DMS153 treated with DMSO at 0.1 percent for 48 hours (cell line): ENCODE data around the gene TOP2B.

ENCODE experiments used
- DNase-seq: peaks from one replicate; lab custom pipeline; 2025; ENCODE audit not compliant: unreplicated experiment; lab: John Stamatoyannopoulos, UW

TOP2B gene

DNA sequence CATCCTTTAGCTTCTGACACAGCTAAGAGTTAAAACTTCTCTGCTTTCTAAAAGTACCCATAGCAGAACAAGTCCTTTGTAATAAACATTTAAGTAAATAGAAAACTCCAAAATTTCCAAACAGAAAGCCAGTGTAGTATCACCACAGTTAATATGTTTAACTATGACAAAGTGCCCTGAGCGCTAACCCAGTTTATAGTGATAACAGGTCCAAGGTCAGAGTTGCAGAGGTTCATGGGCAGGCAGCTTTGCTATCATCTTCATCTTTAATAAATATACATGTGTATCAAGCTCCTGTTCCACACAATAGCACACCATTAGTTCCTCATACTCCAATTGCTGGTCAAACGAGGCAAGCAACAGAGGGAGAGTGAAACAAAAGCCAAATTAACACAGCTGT lies 12.4 kb upstream of the TOP2B start:
- DNase-seq, result no peak

DNA sequence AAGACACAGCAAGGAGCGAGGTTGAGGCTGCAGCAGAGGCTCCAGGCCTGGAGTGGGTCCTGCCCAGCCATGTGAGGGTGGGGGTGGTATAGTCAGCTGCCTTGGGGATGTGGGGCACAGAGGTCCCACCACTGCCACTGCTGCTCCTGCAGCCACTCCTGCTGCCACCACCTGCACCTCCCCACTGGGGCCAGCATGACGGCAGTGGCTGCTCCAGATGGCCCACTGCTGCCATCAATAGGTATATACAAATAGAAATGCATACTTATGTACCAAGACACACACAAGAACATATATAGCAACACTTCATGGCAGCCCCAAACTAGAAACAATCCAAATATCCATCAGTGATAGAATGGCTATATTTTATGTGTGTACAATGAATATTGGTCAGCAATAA lies 10.0 kb upstream of the TOP2B start:
- DNase-seq, result no peak

DNA sequence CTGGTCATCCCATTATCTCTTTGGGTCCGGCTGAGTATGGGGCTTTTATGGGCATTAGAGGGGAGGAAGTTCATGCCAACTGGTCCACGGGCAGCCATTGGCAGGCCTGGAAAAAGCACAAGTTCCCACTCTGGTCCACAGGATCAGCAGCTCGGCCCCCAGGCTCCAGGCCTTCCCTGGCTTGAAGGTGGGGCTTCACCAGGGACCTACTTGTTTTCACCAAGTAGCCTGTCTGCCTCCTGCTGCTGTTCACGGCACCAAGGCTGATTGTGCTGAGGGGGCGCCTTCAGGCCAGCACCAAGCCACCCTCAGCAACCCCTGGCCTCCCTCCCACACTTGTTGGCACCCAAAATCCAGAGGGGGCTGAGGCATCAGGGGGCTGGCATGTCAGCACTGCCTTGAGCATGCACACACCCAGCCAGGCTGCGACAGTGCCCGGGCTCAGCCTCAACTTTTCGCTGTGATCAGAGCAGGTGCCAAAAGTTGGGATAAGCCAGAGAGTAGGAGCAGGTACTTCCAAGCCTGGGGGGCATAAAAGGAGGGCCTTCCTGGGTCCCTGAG lies 9.1 kb upstream of the TOP2B start:
- DNase-seq, result no peak

DNA sequence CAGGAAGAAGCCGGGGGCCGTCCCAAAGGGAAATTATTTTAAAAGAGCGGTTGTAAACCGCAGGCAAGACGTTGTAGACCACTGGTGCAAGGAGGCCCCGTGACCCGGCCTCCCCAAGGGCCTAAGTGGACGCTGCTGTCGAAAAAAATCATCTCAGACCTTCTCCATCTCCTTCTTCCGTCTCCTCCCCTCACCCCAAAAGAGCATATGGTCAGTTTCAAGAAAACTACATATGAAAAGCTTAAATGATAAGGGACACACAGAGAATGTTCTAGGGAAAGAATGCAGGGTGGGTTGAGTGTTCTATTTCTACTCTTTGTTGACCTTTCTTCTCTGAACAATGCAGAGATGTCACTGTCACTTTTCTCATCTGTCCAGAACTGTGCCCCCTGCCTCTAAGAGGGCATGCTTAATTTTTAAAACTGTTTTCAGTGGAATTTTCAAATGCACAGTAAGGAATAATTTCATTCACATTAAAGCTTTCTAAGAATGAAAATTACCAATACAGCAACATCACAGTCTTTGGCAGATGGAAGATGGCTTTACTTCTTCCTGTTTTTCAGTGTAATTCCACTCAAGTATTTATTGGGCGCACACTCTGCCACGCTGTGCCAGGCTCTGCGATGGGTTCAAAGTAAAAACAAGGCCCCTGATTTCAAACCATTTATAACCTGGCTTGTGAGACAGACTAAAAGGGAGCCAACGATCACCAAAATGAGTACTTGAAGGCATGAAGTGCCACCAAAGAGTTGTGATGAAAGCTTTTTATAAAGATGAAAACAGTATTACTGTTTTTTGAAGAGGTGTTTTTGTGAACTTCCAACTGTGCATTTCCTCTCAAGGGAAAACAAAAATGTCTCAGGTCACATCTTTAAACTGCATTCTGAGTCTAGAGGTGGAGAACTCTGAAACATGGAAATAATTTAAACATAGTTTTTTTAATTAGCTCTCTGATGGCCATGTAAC lies 891 bp upstream of the TOP2B start:
- DNase-seq, result no peak

DNA sequence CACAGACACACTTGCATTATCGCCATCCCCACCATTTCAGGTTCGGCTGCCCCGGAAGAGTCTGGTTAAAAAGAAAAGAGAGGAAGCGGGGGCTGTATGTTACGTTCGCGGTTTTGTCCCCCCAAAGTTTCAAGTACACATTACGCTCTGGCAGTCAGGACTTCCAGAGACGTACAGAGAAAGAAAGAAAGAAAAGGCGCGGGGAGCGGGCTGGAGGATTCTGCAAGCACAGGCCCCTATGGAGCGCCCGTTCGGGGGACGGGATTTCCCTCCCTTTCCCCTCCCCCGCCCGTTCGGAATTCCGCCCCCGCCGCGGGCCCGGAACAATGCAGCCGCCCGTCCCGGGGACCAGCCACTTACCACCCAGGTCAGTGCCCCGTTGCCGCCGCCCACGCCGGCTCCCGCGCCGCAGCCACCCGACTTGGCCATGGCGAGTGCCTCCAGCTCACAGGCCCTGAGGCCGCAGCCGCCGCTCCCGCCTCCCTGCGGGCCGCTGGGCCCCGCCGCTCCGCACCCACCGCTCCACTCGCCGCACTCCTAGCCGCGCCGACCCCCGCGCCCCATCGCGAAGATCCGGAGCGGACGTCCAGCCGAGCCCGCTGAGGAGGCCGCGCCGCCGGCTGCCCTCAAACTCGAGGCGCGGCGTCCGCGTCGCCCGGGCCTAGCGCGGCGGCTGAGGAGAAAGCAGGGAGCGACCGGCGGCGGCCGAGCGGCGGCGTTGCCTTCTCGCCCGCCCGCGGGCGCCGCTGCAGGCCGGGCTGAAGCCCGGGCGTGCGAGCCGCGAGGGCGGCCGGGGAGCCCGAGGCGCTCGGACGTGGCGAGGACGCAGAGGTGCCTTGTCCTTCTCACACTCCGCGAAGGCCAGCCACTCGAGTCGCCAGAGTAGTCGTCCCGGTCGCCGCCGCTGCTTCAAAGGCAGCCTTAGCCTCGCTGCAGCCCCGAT lies 567 bp downstream of the TOP2B start:
- DNase-seq, result no peak

DNA sequence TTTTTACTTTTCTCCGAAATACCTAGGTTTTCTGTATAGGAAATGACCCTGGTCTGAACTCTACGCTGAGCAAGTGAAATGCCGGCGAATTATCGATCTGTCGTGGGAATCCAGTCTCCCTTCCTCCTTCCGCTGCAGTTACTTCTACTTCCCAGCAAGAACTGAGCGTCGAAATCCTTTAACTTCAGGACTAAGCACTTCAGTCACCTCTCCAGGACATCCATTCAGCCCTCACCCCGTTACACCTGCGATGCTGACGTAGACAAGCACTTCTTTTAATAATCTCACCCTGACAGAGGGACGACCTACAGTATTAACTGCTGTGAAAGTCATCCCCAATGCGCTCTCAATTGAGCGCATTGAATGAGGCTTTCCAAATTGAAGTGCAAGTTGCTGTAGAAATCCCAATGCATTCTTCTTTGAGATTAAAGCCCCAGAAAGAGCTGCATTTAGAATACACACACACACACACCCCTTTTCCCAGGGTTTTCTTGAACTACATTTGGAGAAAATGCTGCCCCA lies 1.3 kb downstream of the TOP2B start:
- DNase-seq, result no peak

DNA sequence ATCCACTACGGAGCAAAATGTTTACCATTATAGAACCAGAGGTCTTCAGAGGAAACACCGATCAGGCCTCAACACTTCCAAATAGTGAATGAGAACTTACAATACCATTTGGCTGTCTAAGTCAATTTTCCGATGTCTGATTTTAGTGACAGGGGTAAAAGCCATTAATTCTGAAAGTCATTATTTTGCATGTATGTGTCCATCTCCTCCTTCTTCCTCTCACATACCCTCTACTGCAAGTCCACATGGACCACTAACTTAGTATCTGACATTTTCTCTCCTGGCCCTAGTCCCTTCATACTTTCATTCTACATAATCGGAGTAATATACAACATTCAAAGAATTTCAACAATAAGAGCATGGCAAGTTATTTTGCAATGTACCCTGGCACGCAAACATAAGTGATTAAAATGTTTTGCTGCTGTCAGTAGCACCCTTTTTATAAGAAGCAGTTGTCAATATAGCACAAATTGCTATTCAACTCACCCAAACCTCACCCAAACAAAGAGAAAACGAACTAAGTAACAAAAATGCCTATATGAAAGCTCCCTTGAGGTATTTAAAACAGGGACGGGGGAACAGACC lies 1.9 kb downstream of the TOP2B start:
- DNase-seq, result no peak

DNA sequence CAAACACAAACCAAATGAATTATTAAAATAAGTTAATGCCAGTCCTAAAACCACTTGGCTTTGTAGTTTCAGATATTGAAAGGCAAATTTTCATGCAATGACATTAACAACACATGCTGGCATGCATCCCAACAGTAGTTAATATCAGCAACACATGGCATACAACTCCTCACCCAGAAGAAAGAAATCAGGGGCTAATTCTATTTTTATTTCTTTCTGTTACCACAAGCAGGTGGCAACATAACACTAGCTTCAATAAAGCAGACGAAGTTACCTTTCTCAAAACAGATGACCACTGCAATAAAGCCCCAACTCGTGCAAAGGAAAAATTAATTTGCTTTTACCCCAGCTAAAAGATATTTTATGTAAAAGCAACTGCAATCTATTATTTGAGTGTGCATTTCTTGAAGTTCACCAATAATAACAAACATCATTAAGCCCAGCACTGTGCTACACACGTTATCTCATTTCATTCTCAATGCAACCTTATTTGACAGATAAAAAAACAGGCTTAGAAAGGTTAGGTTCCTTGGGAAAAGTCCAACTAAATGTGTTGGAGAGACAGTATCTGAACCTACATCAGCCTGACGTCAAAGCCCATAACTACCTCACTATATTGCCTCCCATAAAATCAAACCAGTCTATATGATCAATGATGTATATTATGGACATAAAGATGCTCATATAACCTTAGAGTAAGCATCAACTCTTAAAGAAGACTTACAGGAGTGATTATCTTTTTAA lies 2.8 kb downstream of the TOP2B start:
- DNase-seq, result no peak

DNA sequence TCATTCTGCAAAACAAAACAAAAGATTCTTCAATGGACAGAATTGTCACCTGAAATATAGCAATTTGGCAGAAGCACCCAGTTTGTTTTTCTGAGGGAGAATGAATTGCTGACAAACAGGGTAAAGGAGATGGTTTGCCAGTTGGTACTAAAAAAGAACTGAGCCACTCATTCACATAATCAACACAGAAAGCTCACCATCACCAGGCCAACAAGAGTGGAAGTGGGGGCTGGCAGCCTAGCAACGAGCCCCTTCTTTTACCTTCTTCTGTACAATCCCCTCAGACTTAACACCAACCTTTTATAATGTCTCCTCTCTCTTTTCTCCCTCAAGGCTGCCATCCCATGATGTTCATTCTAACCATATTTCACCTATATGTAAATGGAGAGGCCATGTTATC lies 5.9 kb downstream of the TOP2B start:
- DNase-seq, result no peak

DNA sequence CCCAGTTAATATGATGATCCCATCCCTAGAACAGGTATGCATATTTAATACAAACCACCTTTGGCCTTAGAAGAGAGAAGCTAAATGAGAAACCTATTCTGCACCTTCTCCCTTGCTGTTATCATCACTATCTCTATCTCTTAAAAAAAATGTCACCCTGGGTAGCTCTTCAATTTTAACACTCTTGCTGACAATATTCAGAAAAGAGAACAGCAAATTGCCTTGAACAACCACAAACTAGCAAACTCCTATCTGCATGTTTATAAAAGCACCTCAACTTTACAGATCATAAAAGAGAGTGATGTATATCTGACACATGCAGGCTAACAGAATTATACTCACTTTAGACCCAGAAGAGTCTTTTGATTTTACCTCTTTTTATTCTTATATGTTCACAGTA lies 7.4 kb downstream of the TOP2B start:
- no peak for DNase-seq

DNA sequence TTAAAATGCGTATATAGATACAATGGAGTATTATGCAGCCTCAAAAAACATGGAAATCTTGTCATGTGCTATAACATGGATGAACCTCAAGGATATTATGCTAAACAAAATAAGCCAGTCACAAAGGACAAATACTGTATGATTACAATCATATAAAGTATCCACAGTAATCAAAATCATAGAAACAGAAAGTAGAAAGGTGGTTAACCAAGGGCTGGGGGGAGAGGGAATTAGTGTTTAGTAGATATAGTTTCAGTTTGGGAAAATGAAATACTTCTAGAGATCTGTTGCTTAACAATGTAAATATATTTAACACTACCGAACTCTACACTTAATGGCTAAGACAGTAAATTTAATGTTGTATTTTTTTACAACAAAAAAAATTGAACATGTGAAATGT lies 9.0 kb downstream of the TOP2B start:
- no peak for DNase-seq

DNA sequence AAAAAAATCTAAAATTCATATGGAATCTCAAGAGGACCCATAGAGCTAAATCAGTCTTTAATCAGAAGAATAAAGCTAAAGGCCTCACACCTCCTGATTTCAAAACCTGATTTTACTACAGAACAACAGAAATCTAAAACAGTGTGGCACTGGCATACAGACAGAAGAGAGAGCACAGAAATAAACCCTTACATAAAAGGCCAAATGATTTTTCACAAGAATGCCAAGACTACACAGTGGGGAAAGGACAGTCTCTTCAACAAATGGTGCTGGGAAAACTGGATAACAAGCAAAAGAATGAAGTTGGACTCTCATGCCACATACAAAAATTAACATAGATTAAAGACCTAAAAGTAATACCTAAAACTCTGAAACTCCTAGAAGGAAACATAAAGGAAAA lies 10.1 kb downstream of the TOP2B start:
- no peak for DNase-seq

DNA sequence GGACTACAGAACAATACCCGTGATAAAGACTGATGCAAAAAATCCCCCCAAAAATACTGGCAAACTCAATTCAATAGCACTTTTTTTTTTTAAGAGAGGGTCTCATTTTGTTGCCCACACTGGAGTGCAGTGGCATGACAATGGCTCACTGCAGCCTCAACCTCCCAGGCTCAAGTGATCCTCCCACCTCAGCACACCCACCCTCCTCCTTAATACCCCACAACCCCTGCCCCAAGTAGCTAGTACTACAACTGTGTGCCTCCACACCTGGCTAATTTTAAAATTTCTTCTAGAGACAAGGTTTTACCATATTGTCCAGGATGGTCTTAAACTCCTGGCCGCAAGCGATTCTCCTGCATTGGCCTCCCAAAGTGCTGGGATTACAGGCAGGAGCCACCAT lies 11.4 kb downstream of the TOP2B start:
- DNase-seq, result no peak

DNA sequence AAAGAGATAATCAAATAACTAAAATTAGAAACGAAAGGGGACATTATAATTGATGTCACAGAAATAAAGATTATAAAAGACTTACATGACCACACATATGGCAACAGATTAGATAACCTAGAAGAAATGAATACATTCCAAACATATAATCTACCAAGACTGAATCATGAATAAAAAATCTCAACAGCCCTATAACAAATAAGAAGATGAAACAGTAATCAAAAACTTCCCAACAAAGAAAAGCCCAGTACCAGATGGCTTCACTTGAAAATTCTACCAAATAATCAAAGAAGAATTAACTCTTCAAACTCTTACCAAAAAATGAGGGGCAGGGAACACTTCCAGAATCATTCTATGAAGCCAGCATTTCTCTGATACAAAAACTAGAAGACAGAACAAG lies 11.8 kb downstream of the TOP2B start:
- no peak for DNase-seq

DNA sequence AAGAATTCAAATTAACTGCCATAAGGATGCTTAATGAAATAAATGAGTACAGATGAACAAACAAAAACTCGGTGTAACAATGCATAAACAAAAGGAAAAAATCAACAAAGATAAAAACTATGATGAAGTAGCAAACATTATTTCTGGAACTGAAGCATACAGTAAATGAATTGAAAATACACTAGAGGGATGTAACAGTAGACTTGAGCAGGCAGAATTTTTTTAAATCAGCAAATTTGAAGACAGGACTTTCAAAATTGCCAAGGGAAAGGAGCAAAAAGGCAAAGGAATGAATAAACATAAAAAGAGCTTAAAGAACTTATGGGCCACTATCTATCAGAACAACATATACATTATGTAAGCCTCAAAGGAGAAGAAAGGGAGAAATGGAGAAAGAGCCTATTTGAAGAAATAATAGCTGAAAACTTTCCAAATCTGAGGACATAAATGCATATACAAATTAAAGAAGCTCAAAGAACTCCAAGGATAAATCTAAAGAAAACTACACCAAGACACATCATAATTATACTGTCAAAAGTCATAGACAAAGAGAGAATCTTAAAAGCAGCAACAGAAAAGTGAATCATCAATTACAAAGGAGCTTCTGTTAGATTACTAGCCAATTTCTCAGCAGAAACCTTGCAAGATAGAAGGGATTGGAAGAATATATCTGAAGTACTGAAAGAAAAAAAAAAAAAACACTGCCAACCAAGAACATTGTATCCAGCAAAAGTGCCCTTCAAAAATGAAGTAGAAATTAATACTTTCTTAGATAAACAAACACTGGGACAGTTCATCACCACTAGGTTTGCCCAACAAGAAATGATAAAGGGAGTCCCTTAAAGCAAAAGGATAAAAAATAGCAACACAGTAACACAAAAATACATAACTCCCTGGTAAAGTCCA lies 15.5 kb downstream of the TOP2B start:
- no peak for DNase-seq

DNA sequence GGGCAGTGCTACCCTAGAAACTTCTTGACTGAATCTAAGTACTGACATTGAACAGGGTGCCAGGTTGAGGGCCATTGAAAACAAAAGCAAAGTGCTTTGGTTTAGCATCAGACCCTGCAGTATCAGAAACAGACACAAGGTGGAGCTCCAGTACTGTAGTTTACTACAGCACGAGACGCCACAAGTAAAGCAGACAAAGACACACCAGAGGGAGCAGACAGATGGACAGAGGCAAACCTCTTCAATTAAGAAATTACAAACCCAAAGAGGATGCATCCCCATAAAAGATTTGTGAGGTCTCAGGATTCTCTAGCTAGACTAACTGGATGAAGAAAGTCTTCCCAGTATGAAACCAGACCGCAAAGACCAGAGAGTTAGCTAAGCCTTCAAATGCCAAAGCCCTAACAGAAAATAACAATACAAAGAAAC lies 16.6 kb downstream of the TOP2B start:
- peak; percentile 28 for DNase-seq

DNA sequence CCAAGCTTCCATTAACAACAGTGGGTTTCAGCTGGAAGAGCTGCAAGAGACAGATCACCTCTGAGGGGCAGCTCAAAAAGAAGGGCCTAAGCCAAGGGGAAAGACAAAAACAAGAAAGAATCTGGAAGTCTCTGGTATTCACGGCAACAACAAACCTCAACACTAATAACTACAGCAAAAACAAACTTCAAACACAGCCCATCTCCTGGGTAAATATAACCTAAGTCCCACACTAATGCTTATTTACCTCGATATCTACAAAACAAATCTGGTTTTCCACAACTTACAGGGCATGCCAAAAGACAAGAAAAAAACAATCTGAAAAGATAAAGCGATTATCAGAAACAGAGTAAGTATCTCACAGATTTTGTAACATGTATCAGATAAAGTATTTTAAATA lies 29.7 kb downstream of the TOP2B start:
- no peak for DNase-seq

DNA sequence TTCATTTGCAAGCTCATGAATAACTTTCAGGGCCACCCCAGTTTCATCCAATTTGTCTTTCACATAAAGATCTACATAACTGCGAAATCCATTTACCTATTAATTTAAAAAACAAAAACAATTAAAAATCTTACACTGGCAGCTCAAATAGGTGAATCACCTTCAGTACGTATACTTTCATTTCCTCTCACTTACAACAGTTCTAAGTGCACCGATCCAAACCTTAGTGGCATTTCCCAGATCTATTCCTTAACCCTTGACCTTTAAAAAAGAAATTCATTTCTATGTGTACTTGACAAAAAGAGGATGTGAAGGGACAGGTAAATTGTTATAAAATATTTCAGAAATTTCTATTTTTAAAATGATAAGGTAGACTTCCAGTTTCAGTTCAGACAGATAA lies 30.8 kb downstream of the TOP2B start:
- no peak for DNase-seq

DNA sequence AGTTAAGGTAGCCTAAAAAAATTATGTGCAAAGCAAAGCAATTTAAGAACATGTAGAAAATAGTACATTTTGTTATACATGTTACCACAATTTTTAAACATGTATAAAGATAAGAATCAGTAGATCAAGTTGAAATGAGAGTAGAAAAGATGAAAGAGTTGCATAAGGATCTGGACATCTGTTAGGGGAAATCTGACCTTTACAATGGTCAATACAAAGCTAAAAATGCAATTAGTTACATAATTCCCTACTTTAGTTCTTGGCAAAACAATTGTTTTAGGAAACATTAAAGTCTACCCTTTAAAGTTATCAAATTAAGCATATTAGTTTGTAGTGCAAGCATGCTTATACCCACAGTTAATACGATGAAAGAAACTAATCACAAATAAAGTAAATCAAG lies 32.7 kb downstream of the TOP2B start:
- DNase-seq, result no peak
